Camera-type eye (tissue), 1 donor: ENCODE measurements around the gene ZNF518A. TPM values are rescaled to one million over a fixed set of nuclear protein-coding genes. Genes with fewer than 3 reads are reported as not detected.

Source experiments
- total RNA-seq: library from RNA; depleted of rRNA; stranded (reverse); fragments of >200 nt; gene quantifications from one replicate; pipeline ENCODE4 v1.2.3, GENCODE V29; 2014

The ZNF518A gene, protein sequence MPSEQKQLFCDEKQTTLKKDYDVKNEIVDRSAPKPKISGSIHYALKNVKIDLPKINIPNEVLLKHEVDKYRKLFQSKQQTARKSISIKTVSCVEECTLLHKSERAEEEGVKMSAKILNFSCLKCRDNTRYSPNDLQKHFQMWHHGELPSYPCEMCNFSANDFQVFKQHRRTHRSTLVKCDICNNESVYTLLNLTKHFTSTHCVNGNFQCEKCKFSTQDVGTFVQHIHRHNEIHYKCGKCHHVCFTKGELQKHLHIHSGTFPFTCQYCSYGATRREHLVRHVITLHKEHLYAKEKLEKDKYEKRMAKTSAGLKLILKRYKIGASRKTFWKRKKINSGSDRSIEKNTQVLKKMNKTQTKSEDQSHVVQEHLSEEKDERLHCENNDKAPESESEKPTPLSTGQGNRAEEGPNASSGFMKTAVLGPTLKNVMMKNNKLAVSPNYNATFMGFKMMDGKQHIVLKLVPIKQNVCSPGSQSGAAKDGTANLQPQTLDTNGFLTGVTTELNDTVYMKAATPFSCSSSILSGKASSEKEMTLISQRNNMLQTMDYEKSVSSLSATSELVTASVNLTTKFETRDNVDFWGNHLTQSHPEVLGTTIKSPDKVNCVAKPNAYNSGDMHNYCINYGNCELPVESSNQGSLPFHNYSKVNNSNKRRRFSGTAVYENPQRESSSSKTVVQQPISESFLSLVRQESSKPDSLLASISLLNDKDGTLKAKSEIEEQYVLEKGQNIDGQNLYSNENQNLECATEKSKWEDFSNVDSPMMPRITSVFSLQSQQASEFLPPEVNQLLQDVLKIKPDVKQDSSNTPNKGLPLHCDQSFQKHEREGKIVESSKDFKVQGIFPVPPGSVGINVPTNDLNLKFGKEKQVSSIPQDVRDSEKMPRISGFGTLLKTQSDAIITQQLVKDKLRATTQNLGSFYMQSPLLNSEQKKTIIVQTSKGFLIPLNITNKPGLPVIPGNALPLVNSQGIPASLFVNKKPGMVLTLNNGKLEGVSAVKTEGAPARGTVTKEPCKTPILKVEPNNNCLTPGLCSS (N-terminal part only)
- total RNA-seq, result 74.9 TPM

DNA sequence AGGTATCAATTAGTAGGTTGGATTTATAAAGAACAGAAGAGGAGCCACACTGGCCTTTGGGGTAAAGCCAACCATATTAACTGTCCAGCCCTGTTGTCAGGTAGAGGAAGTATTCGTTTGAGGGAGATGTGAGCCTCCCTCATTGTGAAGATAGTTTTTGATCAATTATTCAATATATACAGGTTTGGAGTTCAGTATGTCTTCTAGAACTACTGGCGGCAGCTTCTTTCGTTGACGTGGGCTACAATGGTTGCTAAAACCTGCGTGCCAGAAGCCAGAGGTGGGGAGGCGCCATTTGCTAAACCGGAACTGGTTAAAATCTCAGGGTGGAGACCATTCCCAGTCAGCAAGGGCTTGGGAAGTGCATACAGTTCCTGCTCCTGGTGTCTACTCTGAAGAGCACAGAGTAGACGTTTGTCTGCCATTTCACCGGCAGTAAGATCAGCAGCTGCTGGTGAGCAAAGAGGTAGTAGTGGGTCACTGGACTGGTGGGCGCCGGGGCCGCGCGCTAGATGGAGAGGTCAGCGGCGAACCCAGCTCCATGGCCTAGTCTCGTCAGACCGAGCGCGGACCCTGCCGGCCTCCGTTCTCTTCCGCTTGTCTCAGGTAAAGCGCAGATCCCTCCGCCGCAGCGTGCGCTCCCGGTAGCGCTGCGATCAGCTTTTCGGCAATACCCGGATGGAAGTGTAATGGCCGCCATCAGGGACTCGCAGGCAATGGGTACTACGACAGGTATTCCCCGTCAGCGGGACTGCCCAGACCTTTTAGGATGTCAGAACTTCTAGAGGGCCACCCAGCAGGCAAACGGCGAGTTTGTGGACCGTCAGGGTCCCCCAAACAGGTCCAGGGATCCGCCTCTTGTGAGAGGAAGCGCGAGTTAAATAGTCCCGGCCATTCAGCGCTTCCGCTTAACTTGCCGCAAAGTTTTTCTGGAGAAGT, at the start of gene ZNF518A:
TSS of gene ZNF518A (plus strand) at position 911 of the 939 bp plus-strand sequence. CDS start 26,026 bp downstream, outside the sequence.

Other genes starting within 250 kb of the ZNF518A start
- gene CC2D2B, start 222.3 kb upstream of the ZNF518A start, total RNA-seq, result 2.5 TPM
- gene CCNJ, start 86.7 kb upstream of the ZNF518A start, total RNA-seq, result 18.9 TPM
- gene BLNK, start 141.3 kb downstream of the ZNF518A start, total RNA-seq, result 3.8 TPM
- gene DNTT, start 174.1 kb downstream of the ZNF518A start, total RNA-seq, result not detected
- not detected for gene OPALIN, start 228.7 kb downstream of the ZNF518A start, total RNA-seq